Keratinocyte (primary cell): Measurements from ENCODE around the gene RAB12. TPM values are rescaled to one million over a fixed set of nuclear protein-coding genes. Genes with fewer than 3 reads are reported as not detected.

ENCODE experiments used
- DNase-seq: peaks from one replicate; pipeline ENCODE4 v3.0.0-alpha.2; 2011; ENCODE audit warnings: low read depth, missing footprints, low spot score
- FAIRE-seq: peaks from 2 replicates; lab custom pipeline; 2011; peaks lifted over from hg19 to GRCh38; lab: Jason Lieb, UNC
- H2AFZ ChIP-seq: 2 replicates; pipeline ENCODE4 v1.6.0; 2012; ENCODE audit warnings: low read length, control low read depth, inconsistent platforms; ENCODE audit not compliant: control insufficient read depth
- H3K27ac ChIP-seq: 2 replicates; pipeline ENCODE4 v1.5.1; 2011; ENCODE audit warnings: low read length; ENCODE audit not compliant: control insufficient read depth, insufficient read depth
- H3K27me3 ChIP-seq: 3 replicates; pipeline ENCODE4 v1.6.0; 2011; ENCODE audit warnings: low read length; ENCODE audit not compliant: control insufficient read depth, insufficient read depth; ENCODE audit errors: extremely low read depth
- H3K36me3 ChIP-seq, 2 experiments: 2 replicates in 1 of 2; 3 replicates in 1 of 2; pipeline ENCODE4 v1.5.1; 2011; ENCODE audit warnings: low read length in 2 of 2, mild to moderate bottlenecking in 1 of 2; ENCODE audit not compliant: control insufficient read depth in 2 of 2, insufficient read depth in 2 of 2; ENCODE audit errors: extremely low read depth in 1 of 2
- H3K4me1 ChIP-seq: 3 replicates; pipeline ENCODE4 v1.5.1; 2011; ENCODE audit warnings: low read length; ENCODE audit not compliant: control insufficient read depth, insufficient read depth; ENCODE audit errors: extremely low read depth
- H3K4me2 ChIP-seq: 3 replicates; pipeline ENCODE4 v1.6.0; 2011; ENCODE audit warnings: low read depth, low read length; ENCODE audit not compliant: control insufficient read depth, insufficient read depth; ENCODE audit errors: extremely low read depth
- H3K4me3 ChIP-seq, 3 experiments: fragments of 200-600 bp in 1 of 3; sonication (generic) in 1 of 3; 2 replicates in 2 of 3; 3 replicates in 1 of 3; pipeline ENCODE4 v1.5.1; 2011 to 2016; ENCODE audit warnings: low read length in 3 of 3, mild to moderate bottlenecking in 3 of 3, control low read depth in 2 of 3, inconsistent platforms in 1 of 3, low read depth in 1 of 3, mixed read lengths in 1 of 3, mixed run types in 1 of 3, moderate library complexity in 1 of 3; ENCODE audit not compliant: control insufficient read depth in 2 of 3, insufficient read depth in 2 of 3; ENCODE audit errors: extremely low read depth in 1 of 3
- H3K79me2 ChIP-seq: 2 replicates; pipeline ENCODE4 v1.6.0; 2012; ENCODE audit warnings: low read length; ENCODE audit not compliant: control insufficient read depth, insufficient read depth
- H3K9ac ChIP-seq: 3 replicates; pipeline ENCODE4 v1.6.0; 2011; ENCODE audit warnings: low read length; ENCODE audit not compliant: control insufficient read depth, insufficient read depth; ENCODE audit errors: extremely low read depth
- H3K9me1 ChIP-seq: 3 replicates; pipeline ENCODE4 v1.6.0; 2011; ENCODE audit warnings: low read length; ENCODE audit not compliant: control insufficient read depth, insufficient read depth; ENCODE audit errors: extremely low read depth
- H3K9me3 ChIP-seq: 2 replicates; pipeline ENCODE4 v1.5.1; 2012; ENCODE audit warnings: low read depth, low read length; ENCODE audit not compliant: control insufficient read depth
- H4K20me1 ChIP-seq: 3 replicates; pipeline ENCODE4 v1.6.0; 2011; ENCODE audit warnings: low read length; ENCODE audit not compliant: control insufficient read depth, insufficient read depth; ENCODE audit errors: extremely low read depth
- CTCF ChIP-seq, 3 experiments: IDR thresholded peaks in 1 of 3; conservative IDR thresholded peaks in 1 of 3; optimal IDR thresholded peaks in 1 of 3; 2 replicates in 2 of 3; 3 replicates in 1 of 3; pipeline versions ENCODE3 to v1.5.1; 2011; ENCODE audit warnings: low read length in 3 of 3, mild to moderate bottlenecking in 3 of 3, moderate library complexity in 2 of 3, control low read depth in 1 of 3, inconsistent platforms in 1 of 3; ENCODE audit not compliant: insufficient read depth in 2 of 3; ENCODE audit errors: extremely low read depth in 1 of 3
- EZH2 ChIP-seq: IDR thresholded peaks from one replicate; pipeline ENCODE4 v1.6.1; 2012; ENCODE audit warnings: inconsistent platforms, mild to moderate bottlenecking, low read length, moderate library complexity
- dilution Hi-C: fragments of 300-500 bp; cut with MboI; formaldehyde crosslinking; loops from one replicate; pipeline ENCODE4 v1.7.0; 2020; ENCODE audit warnings: low sequenced_read_pairs; ENCODE audit not compliant: extremely low pct_ligation_motif_present
- polyA plus RNA-seq, 5 experiments: library from polyadenylated mRNA; depleted of rRNA in 3 of 5; stranded (reverse) in 3 of 5; stranded (forward) in 1 of 5; unstranded in 1 of 5; fragments of >200 nt; gene quantifications; 1 replicate in 1 of 5; 2 replicates in 3 of 5; 3 replicates in 1 of 5; pipeline versions ENCODE4 v1.2.1 to v1.2.3, GENCODE V29; 2011 to 2012; ENCODE audit warnings: missing spikeins in 2 of 5, low read depth in 1 of 5, low replicate concordance in 1 of 5

RAB12 gene
- polyA plus RNA-seq, 1 donor (not counting 4 experiments of a cell fraction or from before 2014, with no cell fraction given) = 46.4 TPM

- H3K4me2 ChIP-seq = no peak overlapping the region
- dilution Hi-C loops = no loop called here
- no peaks in the 10 kb centered on the region for H3K36me3 ChIP-seq
- peaks cover 13% of the 10 kb centered on the region for H3K4me1 ChIP-seq
- H3K9ac ChIP-seq = no peak overlapping the region
- no peak overlapping the region for H2AFZ ChIP-seq
- no peak overlapping the region for H3K27ac ChIP-seq
- FAIRE-seq (no peak), DNase-seq (no peak)
- H3K27me3 ChIP-seq = no peaks in the 10 kb centered on the region
- TF ChIP-seq CTCF (optimal IDR thresholded peaks at IDR 0.05 in 1 of 3, IDR thresholded peaks at IDR 0.05 in 1 of 3, conservative IDR thresholded peaks at IDR 0.05 in 1 of 3; ENCODE audit: extremely low read depth in 1 of 3, insufficient read depth in 2 of 3, low read length in 3 of 3) = no peak
- no peak for TF ChIP-seq EZH2
- H4K20me1 ChIP-seq = no peaks in the 10 kb centered on the region
- no peak overlapping the region for H3K4me3 ChIP-seq
- no peaks in the 10 kb centered on the region for H3K79me2 ChIP-seq
- H3K9me1 ChIP-seq = no peaks in the 10 kb centered on the region
- H3K9me3 ChIP-seq = no peaks in the 10 kb centered on the region
Observed at GRCh38 chr18:8657873-8658470, 48.7 kb downstream of the RAB12 start.

- Histone ChIP-seq H3K4me2 (no peak overlapping the region), H3K9ac (no peak overlapping the region), H3K9me1 (no peaks in the 10 kb centered on the region), H3K4me3 (no peak overlapping the region), H3K9me3 (no peaks in the 10 kb centered on the region), H3K4me1 (peaks cover 13% of the 10 kb centered on the region), H4K20me1 (no peaks in the 10 kb centered on the region), H3K79me2 (no peaks in the 10 kb centered on the region), H2AFZ (no peak overlapping the region), H3K36me3 (no peaks in the 10 kb centered on the region), H3K27me3 (no peaks in the 10 kb centered on the region), H3K27ac (no peak overlapping the region)
- FAIRE-seq (no peak), DNase-seq (no peak)
- dilution Hi-C loops = no loop called here
- TF ChIP-seq CTCF (optimal IDR thresholded peaks at IDR 0.05 in 1 of 3, IDR thresholded peaks at IDR 0.05 in 1 of 3, conservative IDR thresholded peaks at IDR 0.05 in 1 of 3; ENCODE audit: extremely low read depth in 1 of 3, insufficient read depth in 2 of 3, low read length in 3 of 3) = no peak
- TF ChIP-seq EZH2 = no peak
Observed at GRCh38 chr18:8658858-8659485, 49.7 kb downstream of the RAB12 start.
